ENCODE results near the gene OLFML2B. TPM values are rescaled to one million over a fixed set of nuclear protein-coding genes. Genes with fewer than 3 reads are reported as not detected.

The OLFML2B gene
- total RNA-seq (10 to 100 TPM in 1 of 6 donors, 1 to 10 TPM in 2, under 1 TPM in 3; 0.19 to 12.5 (median 1.1) TPM), polyA plus RNA-seq (under 1 TPM; 0.33 to 0.34 TPM)

GRCh38 chr1:162023547-162024501, at the start of gene OLFML2B:
TSS of gene OLFML2B (minus strand) at chr1:162023869. CDS start at chr1:162023430, 439 bp downstream.
- DNase-seq (peak; percentile 36 to 83 (median 61)), ATAC-seq (peak; percentile 85 to 92 (median 89)), FAIRE-seq (no peak)
- Histone ChIP-seq H3K27ac (peak within 1 kb of the TSS in 1 of 4 donors; percentile 46), H3K4me1 (peaks cover 0 to 6% (median 0%) of the 10 kb centered on the region in 3 donors), H3K4me3 (peak within 1 kb of the TSS; percentile 30 to 63 (median 40)), H3K27me3 (peaks cover 0 to 13% (median 2%) of the 10 kb centered on the region in 4 donors), H3K9me3 (no peaks in the 10 kb centered on the region), H3K36me3 (no peaks in the 10 kb centered on the region)
- 1% methylated on average over 82 to 85 of the region's 85 CpGs for WGBS, 2 donors
- intact Hi-C loops (cut with DNase I), result no loop called here
- TF ChIP-seq CTCF (IDR thresholded peaks at IDR 0.05), result no peak

- Histone ChIP-seq H3K9me3 (no peaks in the 10 kb centered on the region), H3K4me3 (no peak overlapping the region), H3K27me3 (no peaks in the 10 kb centered on the region), H3K36me3 (no peaks in the 10 kb centered on the region), H3K27ac (no peak overlapping the region), H3K4me1 (peaks cover 0 to 9% (median 3%) of the 10 kb centered on the region in 3 donors)
- ATAC-seq, result no peak
- WGBS, 2 donors, result 9 to 11% methylated on average over 3 of the region's 3 CpGs
- no peak for TF ChIP-seq CTCF (IDR thresholded peaks at IDR 0.05)
- intact Hi-C loops (cut with DNase I), result no loop called here
- DNase-seq, result no peak
- FAIRE-seq, result no peak
Measured at GRCh38 chr1:162072740-162073139, 49.1 kb upstream of the OLFML2B start.

- H3K4me1 ChIP-seq, result peaks cover 0 to 9% (median 3%) of the 10 kb centered on the region in 3 donors
- DNase-seq, result peak in 3 of 6 donors; percentile 18 to 35 (median 20)
- WGBS, 2 donors, result 27 to 29% methylated on average over 7 of the region's 7 CpGs
- H3K9me3 ChIP-seq, result no peaks in the 10 kb centered on the region
- peak overlapping the region in 3 of 4 donors; percentile 74 to 82 (median 76) for H3K4me3 ChIP-seq
- FAIRE-seq, result no peak
- intact Hi-C loops (cut with DNase I), result no loop called here
- peak in 1 of 4 donors; percentile 8 for ATAC-seq
- no peaks in the 10 kb centered on the region for H3K27me3 ChIP-seq
- TF ChIP-seq CTCF (IDR thresholded peaks at IDR 0.05), result no peak
- no peaks in the 10 kb centered on the region for H3K36me3 ChIP-seq
- peak overlapping the region in 1 of 4 donors; percentile 80 for H3K27ac ChIP-seq
Measured at GRCh38 chr1:162070825-162071224, 47.2 kb upstream of the OLFML2B start.

- TF ChIP-seq CTCF (IDR thresholded peaks at IDR 0.05), result no peak
- Histone ChIP-seq H3K27ac (peak overlapping the region in 3 of 4 donors; percentile 68 to 81 (median 80)), H3K4me1 (peaks cover 0 to 9% (median 3%) of the 10 kb centered on the region in 3 donors), H3K27me3 (no peaks in the 10 kb centered on the region), H3K9me3 (no peaks in the 10 kb centered on the region), H3K4me3 (peak overlapping the region; percentile 69 to 82 (median 75)), H3K36me3 (no peaks in the 10 kb centered on the region)
- no peak for FAIRE-seq
- 0 to 1% methylated on average over 29 of the region's 29 CpGs for WGBS, 2 donors
- intact Hi-C loops (cut with DNase I), result no loop called here
- DNase-seq, result peak in 5 of 6 donors; percentile 40 to 81 (median 48)
- peak; percentile 30 to 78 (median 62) for ATAC-seq
Measured at GRCh38 chr1:162070094-162070748, 46.6 kb upstream of the OLFML2B start.
